Neural cell (in vitro differentiated cells): Measurements from ENCODE around the gene C10orf95.

Experiments
- EZH2 ChIP-seq: fragments of 200-600, 300-800 bp; shearing (Covaris generic), sonication (generic); IDR thresholded peaks from 2 replicates; pipeline ENCODE4 v1.6.1; 2014; ENCODE audit warnings: antibody characterized with exemption, low read length, borderline replicate concordance, mild to moderate bottlenecking; ENCODE audit not compliant: insufficient read depth, poor library complexity, severe bottlenecking
- POLR2AphosphoS5 ChIP-seq: IDR thresholded peaks from 2 replicates; pipeline ENCODE4 v1.6.1; 2012
- TAF1 ChIP-seq: IDR thresholded peaks from 2 replicates; pipeline ENCODE4 v1.6.1; 2012; ENCODE audit warnings: low read depth
- TF ChIP-seq, protein P1 (sequence below): fragments of 450-650 bp; IDR thresholded peaks from 2 replicates; pipeline ENCODE4 v1.5.1; 2014; ENCODE audit warnings: antibody characterized with exemption, mild to moderate bottlenecking, moderate library complexity; ENCODE audit not compliant: poor library complexity, severe bottlenecking
- TF ChIP-seq, protein P2 (sequence below): IDR thresholded peaks from 2 replicates; pipeline ENCODE4 v1.6.1; 2012; ENCODE audit warnings: borderline replicate concordance

GRCh38 chr10:102461187-102462054 is 10.1 kb upstream of the C10orf95 start:
- TF ChIP-seq, protein P1, sequence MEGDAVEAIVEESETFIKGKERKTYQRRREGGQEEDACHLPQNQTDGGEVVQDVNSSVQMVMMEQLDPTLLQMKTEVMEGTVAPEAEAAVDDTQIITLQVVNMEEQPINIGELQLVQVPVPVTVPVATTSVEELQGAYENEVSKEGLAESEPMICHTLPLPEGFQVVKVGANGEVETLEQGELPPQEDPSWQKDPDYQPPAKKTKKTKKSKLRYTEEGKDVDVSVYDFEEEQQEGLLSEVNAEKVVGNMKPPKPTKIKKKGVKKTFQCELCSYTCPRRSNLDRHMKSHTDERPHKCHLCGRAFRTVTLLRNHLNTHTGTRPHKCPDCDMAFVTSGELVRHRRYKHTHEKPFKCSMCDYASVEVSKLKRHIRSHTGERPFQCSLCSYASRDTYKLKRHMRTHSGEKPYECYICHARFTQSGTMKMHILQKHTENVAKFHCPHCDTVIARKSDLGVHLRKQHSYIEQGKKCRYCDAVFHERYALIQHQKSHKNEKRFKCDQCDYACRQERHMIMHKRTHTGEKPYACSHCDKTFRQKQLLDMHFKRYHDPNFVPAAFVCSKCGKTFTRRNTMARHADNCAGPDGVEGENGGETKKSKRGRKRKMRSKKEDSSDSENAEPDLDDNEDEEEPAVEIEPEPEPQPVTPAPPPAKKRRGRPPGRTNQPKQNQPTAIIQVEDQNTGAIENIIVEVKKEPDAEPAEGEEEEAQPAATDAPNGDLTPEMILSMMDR: no peak
- TF ChIP-seq, protein P2, sequence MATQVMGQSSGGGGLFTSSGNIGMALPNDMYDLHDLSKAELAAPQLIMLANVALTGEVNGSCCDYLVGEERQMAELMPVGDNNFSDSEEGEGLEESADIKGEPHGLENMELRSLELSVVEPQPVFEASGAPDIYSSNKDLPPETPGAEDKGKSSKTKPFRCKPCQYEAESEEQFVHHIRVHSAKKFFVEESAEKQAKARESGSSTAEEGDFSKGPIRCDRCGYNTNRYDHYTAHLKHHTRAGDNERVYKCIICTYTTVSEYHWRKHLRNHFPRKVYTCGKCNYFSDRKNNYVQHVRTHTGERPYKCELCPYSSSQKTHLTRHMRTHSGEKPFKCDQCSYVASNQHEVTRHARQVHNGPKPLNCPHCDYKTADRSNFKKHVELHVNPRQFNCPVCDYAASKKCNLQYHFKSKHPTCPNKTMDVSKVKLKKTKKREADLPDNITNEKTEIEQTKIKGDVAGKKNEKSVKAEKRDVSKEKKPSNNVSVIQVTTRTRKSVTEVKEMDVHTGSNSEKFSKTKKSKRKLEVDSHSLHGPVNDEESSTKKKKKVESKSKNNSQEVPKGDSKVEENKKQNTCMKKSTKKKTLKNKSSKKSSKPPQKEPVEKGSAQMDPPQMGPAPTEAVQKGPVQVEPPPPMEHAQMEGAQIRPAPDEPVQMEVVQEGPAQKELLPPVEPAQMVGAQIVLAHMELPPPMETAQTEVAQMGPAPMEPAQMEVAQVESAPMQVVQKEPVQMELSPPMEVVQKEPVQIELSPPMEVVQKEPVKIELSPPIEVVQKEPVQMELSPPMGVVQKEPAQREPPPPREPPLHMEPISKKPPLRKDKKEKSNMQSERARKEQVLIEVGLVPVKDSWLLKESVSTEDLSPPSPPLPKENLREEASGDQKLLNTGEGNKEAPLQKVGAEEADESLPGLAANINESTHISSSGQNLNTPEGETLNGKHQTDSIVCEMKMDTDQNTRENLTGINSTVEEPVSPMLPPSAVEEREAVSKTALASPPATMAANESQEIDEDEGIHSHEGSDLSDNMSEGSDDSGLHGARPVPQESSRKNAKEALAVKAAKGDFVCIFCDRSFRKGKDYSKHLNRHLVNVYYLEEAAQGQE: peak; percentile 19
- TF ChIP-seq POLR2AphosphoS5 (peak; percentile 61), EZH2 (no peak), TAF1 (peak; percentile 29)
